GM23338 (cell line): ENCODE measurements around the gene PRAMEF1. TPM values are rescaled to one million over a fixed set of nuclear protein-coding genes. Genes with fewer than 3 reads are reported as not detected.
A peak's percentile ranks its signal among the peaks of the same experiment; 100 is the strongest.
"Not testable (repeated sequence)": the region's sequence is repeated elsewhere in the genome, so short reads cannot be mapped to it uniquely, and the experiment has no call there.

ENCODE experiments used
- ATAC-seq: fragments of 200-7000 bp; cut with Tn5 transposase; 3 replicates; pipeline ENCODE4 v1.9.1; 2020
- DNase-seq: peaks from one replicate; pipeline ENCODE4 v3.0.0-alpha.2; 2015; ENCODE audit warnings: low spot score
- H2AFZ ChIP-seq: fragments of 200-600 bp; sonication (generic); 2 replicates; pipeline ENCODE4 v1.8.0; 2016; ENCODE audit warnings: antibody characterized with exemption, mild to moderate bottlenecking, moderate library complexity
- H3F3A ChIP-seq: fragments of 200-600 bp; sonication (generic); replicated peaks from 2 replicates; pipeline ENCODE4 v1.8.0; 2017; ENCODE audit warnings: antibody characterized with exemption, mixed run types, low read depth
- H3K27ac ChIP-seq: fragments of 200-600 bp; sonication (generic); 2 replicates; pipeline ENCODE4 v1.6.1; 2016; ENCODE audit warnings: low read depth
- H3K27me3 ChIP-seq: fragments of 200-600 bp; sonication (generic); 2 replicates; pipeline ENCODE4 v1.8.0; 2016; ENCODE audit warnings: mild to moderate bottlenecking, mixed run types, moderate library complexity; ENCODE audit not compliant: insufficient read depth
- H3K36me3 ChIP-seq: fragments of 200-600 bp; sonication (generic); 2 replicates; pipeline ENCODE4 v1.8.0; 2016; ENCODE audit warnings: mild to moderate bottlenecking; ENCODE audit not compliant: insufficient read depth
- H3K4me1 ChIP-seq: fragments of 200-600 bp; sonication (generic); 2 replicates; pipeline ENCODE4 v1.8.0; 2016; ENCODE audit warnings: mild to moderate bottlenecking, moderate library complexity; ENCODE audit not compliant: insufficient read depth
- H3K4me2 ChIP-seq: fragments of 200-600 bp; sonication (generic); 2 replicates; pipeline ENCODE4 v1.7.1; 2017; ENCODE audit warnings: mixed run types
- H3K4me3 ChIP-seq: fragments of 200-600 bp; sonication (generic); 2 replicates; pipeline ENCODE4 v1.6.1; 2016; ENCODE audit warnings: mixed run types
- H3K79me2 ChIP-seq: fragments of 200-600 bp; sonication (generic); replicated peaks from 2 replicates; pipeline ENCODE4 v1.8.0; 2017; ENCODE audit warnings: mild to moderate bottlenecking; ENCODE audit not compliant: insufficient read depth
- H3K9me2 ChIP-seq: fragments of 200-600 bp; sonication (generic); 2 replicates; pipeline ENCODE4 v1.8.0; 2017; ENCODE audit not compliant: insufficient read depth
- H4K20me1 ChIP-seq: fragments of 200-600 bp; sonication (generic); replicated peaks from 2 replicates; pipeline ENCODE4 v1.8.0; 2017; ENCODE audit warnings: mild to moderate bottlenecking; ENCODE audit not compliant: insufficient read depth
- H3K27ac Mint-ChIP-seq: 2 replicates; pipeline ENCODE4 v1.8.0; 2020; ENCODE audit warnings: inconsistent platforms, mild to moderate bottlenecking, moderate library complexity, mixed read lengths
- H3K27me3 Mint-ChIP-seq: 3 replicates; pipeline ENCODE4 v1.8.0; 2022; ENCODE audit warnings: low read depth, mild to moderate bottlenecking, moderate library complexity, mixed read lengths, inconsistent platforms; ENCODE audit not compliant: insufficient read depth, poor library complexity
- H3K36me3 Mint-ChIP-seq: 3 replicates; pipeline ENCODE4 v1.8.0; 2021; ENCODE audit warnings: low read depth, mild to moderate bottlenecking, inconsistent platforms, moderate library complexity, mixed read lengths
- H3K4me1 Mint-ChIP-seq: 3 replicates; pipeline ENCODE4 v1.8.0; 2020; ENCODE audit warnings: mild to moderate bottlenecking, inconsistent platforms, mixed read lengths
- H3K4me3 Mint-ChIP-seq: 3 replicates; pipeline ENCODE4 v1.8.0; 2021; ENCODE audit warnings: moderate library complexity, mild to moderate bottlenecking, inconsistent platforms, mixed read lengths
- H3K9me3 Mint-ChIP-seq: 3 replicates; pipeline ENCODE4 v1.8.0; 2020; ENCODE audit warnings: moderate library complexity, mild to moderate bottlenecking, inconsistent platforms, mixed read lengths
- CTCF ChIP-seq, 2 experiments: fragments of 200-600 bp in 1 of 2; sonication (generic) in 1 of 2; conservative IDR thresholded peaks; 2 replicates each; pipeline versions ENCODE4 v1.5.1 to v1.6.1; 2016 to 2017; ENCODE audit warnings: antibody characterized with exemption in 2 of 2, low read depth in 2 of 2, mild to moderate bottlenecking in 2 of 2, moderate library complexity in 1 of 2
- polyA plus RNA-seq: library from polyadenylated mRNA; unstranded; fragments of >200 nt; fragmentation: Nextera tagmentation; extraction: Ambion mirVana; gene quantifications from 2 replicates; pipeline ENCODE4 v1.2.1, GENCODE V29; 2016
- total RNA-seq: library from RNA; depleted of rRNA; stranded (reverse); fragments of >200 nt; shearing (Covaris generic); gene quantifications from 2 replicates; pipeline ENCODE4 v1.2.3, GENCODE V29; 2014

PRAMEF1 gene
- total and polyA plus RNA-seq, 2 experiments from 2014 or later: not detected

GRCh38 chr1:12781488-12781887, 9.7 kb upstream of the PRAMEF1 start:
- TF ChIP-seq CTCF (conservative IDR thresholded peaks at IDR 0.05; ENCODE audit: low read depth in 2 of 2): peak in 1 of 2 experiments; percentile 21; a peak in 2 of 4 replicates
- H3K79me2 ChIP-seq, DNase-seq, H3K4me1 Mint-ChIP-seq, H3K9me2 ChIP-seq, H4K20me1 ChIP-seq, H3K27me3 ChIP-seq, H3K36me3 ChIP-seq, H3F3A ChIP-seq, H3K27ac Mint-ChIP-seq, ATAC-seq, H3K4me3 ChIP-seq, H3K4me3 Mint-ChIP-seq, H3K36me3 Mint-ChIP-seq, H3K27ac ChIP-seq, H3K27me3 Mint-ChIP-seq, H3K4me2 ChIP-seq, H2AFZ ChIP-seq, H3K4me1 ChIP-seq: not testable (repeated sequence)
- peaks cover 26% of the 10 kb centered on the region for H3K9me3 Mint-ChIP-seq

GRCh38 chr1:12783783-12784182, 7.4 kb upstream of the PRAMEF1 start:
- peak; percentile 67 for ATAC-seq

GRCh38 chr1:12784729-12785128, 6.5 kb upstream of the PRAMEF1 start:
- not testable (repeated sequence) for H3K79me2 ChIP-seq, H3K9me2 ChIP-seq, H4K20me1 ChIP-seq, H3K4me1 ChIP-seq, H3F3A ChIP-seq, H3K27me3 ChIP-seq, H3K4me3 Mint-ChIP-seq, H3K4me2 ChIP-seq, H2AFZ ChIP-seq, H3K27ac ChIP-seq, H3K27me3 Mint-ChIP-seq, H3K4me1 Mint-ChIP-seq, H3K4me3 ChIP-seq, H3K36me3 ChIP-seq, H3K27ac Mint-ChIP-seq, ATAC-seq
- Mint-ChIP-seq H3K36me3 (peaks cover 13% of the 10 kb centered on the region; the same call in 1 of the 3 replicates), H3K9me3 (peaks cover 40% of the 10 kb centered on the region)
- DNase-seq: peak; percentile 38

More at GRCh38 chr1:12783783-12784182, 7.4 kb upstream of the PRAMEF1 start:
- H3K27me3 Mint-ChIP-seq, H3K4me3 ChIP-seq, H2AFZ ChIP-seq, H3K79me2 ChIP-seq, H4K20me1 ChIP-seq, H3K9me2 ChIP-seq, H3K4me2 ChIP-seq, H3K27me3 ChIP-seq, H3K4me1 Mint-ChIP-seq, H3K36me3 ChIP-seq, H3K4me1 ChIP-seq, H3K27ac Mint-ChIP-seq, H3F3A ChIP-seq, H3K27ac ChIP-seq, H3K4me3 Mint-ChIP-seq: not testable (repeated sequence)
- peak; percentile 70 for DNase-seq
- Mint-ChIP-seq H3K9me3 (peaks cover 35% of the 10 kb centered on the region), H3K36me3 (peaks cover 13% of the 10 kb centered on the region; the same call in 1 of the 3 replicates)
- peak; percentile 52 to 59 for TF ChIP-seq CTCF (conservative IDR thresholded peaks at IDR 0.05; ENCODE audit: low read depth in 2 of 2)
